Prostate gland (tissue), 2 donors: ENCODE results near the gene SP9. TPM values are rescaled to one million over a fixed set of nuclear protein-coding genes. Genes with fewer than 3 reads are reported as not detected.

Experiments used
- DNase-seq: peaks from one replicate; pipeline ENCODE4 v3.0.0-alpha.2; 2019; ENCODE audit warnings: low spot score
- H3K27ac ChIP-seq, 2 donors: fragments of 200-600 bp; sonication (generic); 2 replicates each; pipeline ENCODE4 v1.5.1; 2017 to 2019
- H3K27me3 ChIP-seq: fragments of 200-600 bp; sonication (generic); replicated peaks from 2 replicates; pipeline ENCODE4 v1.5.1; 2019; ENCODE audit not compliant: insufficient read depth
- H3K36me3 ChIP-seq, 2 donors: fragments of 200-600 bp; sonication (generic); 1 replicate in 1 of 2; 2 replicates in 1 of 2; pipeline versions ENCODE4 v1.5.1 to v1.8.1; 2017 to 2019
- H3K4me1 ChIP-seq: fragments of 200-600 bp; sonication (generic); replicated peaks from 2 replicates; pipeline ENCODE4 v1.5.1; 2019
- H3K4me3 ChIP-seq, 2 donors: fragments of 200-600 bp; sonication (generic); 2 replicates each; pipeline ENCODE4 v1.5.1; 2017 to 2019
- H3K9me3 ChIP-seq: fragments of 200-600 bp; sonication (generic); 2 replicates; pipeline ENCODE4 v1.5.1; 2017
- POLR2A ChIP-seq: fragments of 450-650 bp; IDR thresholded peaks from one replicate; pipeline ENCODE4 v1.6.1; 2016; ENCODE audit warnings: antibody characterized with exemption, mild to moderate bottlenecking
- POLR2AphosphoS5 ChIP-seq: sonication (generic); formaldehyde crosslinking; IDR thresholded peaks from one replicate; pipeline ENCODE4 v1.6.1; 2017; ENCODE audit warnings: antibody characterized with exemption
- WGBS: methylation state at CpG from one replicate; pipeline ENCODE4 v1.1.5; 2018; 5-methylcytosine and 5-hydroxymethylcytosine counted together
- intact Hi-C: fragments of 100-400 bp; cut with DNase I; formaldehyde crosslinking; loops from one replicate; pipeline ENCODE4 v1.14.2; 2022
- total RNA-seq, 2 donors: library from RNA; depleted of rRNA; stranded (reverse); fragments of >200 nt; gene quantifications; one replicate each; pipeline ENCODE4 v1.1.0, GENCODE V29; 2016
- TF ChIP-seq, protein P1 (sequence below), 4 experiments: fragments of 200-600 bp in 2 of 4; fragments of 450-650 bp in 2 of 4; sonication (generic) in 2 of 4; IDR thresholded peaks; 1 replicate in 3 of 4; 2 replicates in 1 of 4; pipeline ENCODE4 v1.5.1; 2016 to 2019; ENCODE audit warnings: antibody characterized with exemption in 4 of 4, mild to moderate bottlenecking in 2 of 4, moderate library complexity in 2 of 4

Gene SP9
- total RNA-seq, 2 donors from 2014 or later, result 0.40 TPM; not detected in 1

GRCh38 chr2:174330945-174331594, 3.7 kb upstream of the SP9 start:
- no peak for TF ChIP-seq POLR2AphosphoS5
- no peak for TF ChIP-seq POLR2A
- TF ChIP-seq, protein P1, sequence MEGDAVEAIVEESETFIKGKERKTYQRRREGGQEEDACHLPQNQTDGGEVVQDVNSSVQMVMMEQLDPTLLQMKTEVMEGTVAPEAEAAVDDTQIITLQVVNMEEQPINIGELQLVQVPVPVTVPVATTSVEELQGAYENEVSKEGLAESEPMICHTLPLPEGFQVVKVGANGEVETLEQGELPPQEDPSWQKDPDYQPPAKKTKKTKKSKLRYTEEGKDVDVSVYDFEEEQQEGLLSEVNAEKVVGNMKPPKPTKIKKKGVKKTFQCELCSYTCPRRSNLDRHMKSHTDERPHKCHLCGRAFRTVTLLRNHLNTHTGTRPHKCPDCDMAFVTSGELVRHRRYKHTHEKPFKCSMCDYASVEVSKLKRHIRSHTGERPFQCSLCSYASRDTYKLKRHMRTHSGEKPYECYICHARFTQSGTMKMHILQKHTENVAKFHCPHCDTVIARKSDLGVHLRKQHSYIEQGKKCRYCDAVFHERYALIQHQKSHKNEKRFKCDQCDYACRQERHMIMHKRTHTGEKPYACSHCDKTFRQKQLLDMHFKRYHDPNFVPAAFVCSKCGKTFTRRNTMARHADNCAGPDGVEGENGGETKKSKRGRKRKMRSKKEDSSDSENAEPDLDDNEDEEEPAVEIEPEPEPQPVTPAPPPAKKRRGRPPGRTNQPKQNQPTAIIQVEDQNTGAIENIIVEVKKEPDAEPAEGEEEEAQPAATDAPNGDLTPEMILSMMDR (IDR thresholded peaks at IDR 0.05), result no peak
- Histone ChIP-seq H3K27me3 (peaks cover 88% of the 10 kb centered on the region), H3K9me3 (no peaks in the 10 kb centered on the region), H3K36me3 (no peaks in the 10 kb centered on the region), H3K27ac (no peak overlapping the region), H3K4me3 (no peak overlapping the region), H3K4me1 (peaks cover 3% of the 10 kb centered on the region)
- no peak for DNase-seq
- intact Hi-C loops, result no loop called here
- WGBS, result 14% methylated on average over 16 of the region's 16 CpGs

- peaks cover 3% of the 10 kb centered on the region for H3K4me1 ChIP-seq
- H3K4me3 ChIP-seq, result no peak overlapping the region
- DNase-seq, result no peak
- TF ChIP-seq POLR2A (no peak), POLR2AphosphoS5 (no peak)
- TF ChIP-seq, protein P1 (IDR thresholded peaks at IDR 0.05), result no peak
- intact Hi-C loops, result no loop called here
- H3K27me3 ChIP-seq, result peaks cover 86% of the 10 kb centered on the region
- H3K27ac ChIP-seq, result no peak overlapping the region
- WGBS, result 16% methylated on average over 11 of the region's 11 CpGs
- H3K36me3 ChIP-seq, result no peaks in the 10 kb centered on the region
- no peaks in the 10 kb centered on the region for H3K9me3 ChIP-seq
These were observed 3.0 kb upstream of the SP9 start for GRCh38 chr2:174331595-174332216.

GRCh38 chr2:174332217-174332963, 2.4 kb upstream of the SP9 start:
- 10% methylated on average over 31 of the region's 31 CpGs for WGBS
- TF ChIP-seq, protein P1 (IDR thresholded peaks at IDR 0.05), result no peak
- TF ChIP-seq POLR2AphosphoS5 (no peak), POLR2A (no peak)
- H3K4me1 ChIP-seq, result no peaks in the 10 kb centered on the region
- H3K9me3 ChIP-seq, result no peaks in the 10 kb centered on the region
- DNase-seq, result no peak
- H3K36me3 ChIP-seq, result no peaks in the 10 kb centered on the region
- no peak overlapping the region for H3K4me3 ChIP-seq
- H3K27ac ChIP-seq, result no peak overlapping the region
- intact Hi-C loops, result no loop called here
- H3K27me3 ChIP-seq, result peaks cover 82% of the 10 kb centered on the region

DNA sequence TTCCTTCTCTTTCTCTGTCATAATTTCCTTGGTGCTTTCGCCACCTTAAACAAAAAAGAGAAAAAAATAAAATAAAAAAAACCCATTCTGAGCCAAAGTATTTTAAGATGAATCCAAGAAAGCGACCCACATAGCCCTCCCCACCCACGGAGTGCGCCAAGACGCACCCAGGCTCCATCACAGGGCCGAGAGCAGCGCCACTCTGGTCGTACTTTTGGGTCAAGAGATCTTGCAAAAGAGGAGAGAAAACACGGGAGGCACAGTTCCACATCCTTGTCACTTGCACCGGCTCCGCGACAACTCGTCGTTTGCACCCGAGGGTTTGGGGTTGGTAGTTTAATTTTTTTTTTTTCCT, 1.8 kb upstream of the SP9 start:
- Histone ChIP-seq H3K4me3 (no peak overlapping the region), H3K9me3 (no peaks in the 10 kb centered on the region), H3K27ac (no peak overlapping the region), H3K36me3 (no peaks in the 10 kb centered on the region), H3K27me3 (peaks cover 82% of the 10 kb centered on the region), H3K4me1 (no peaks in the 10 kb centered on the region)
- 19% methylated on average over 15 of the region's 15 CpGs for WGBS
- intact Hi-C loops, result no loop called here
- TF ChIP-seq POLR2AphosphoS5 (no peak), POLR2A (no peak)
- TF ChIP-seq, protein P1 (IDR thresholded peaks at IDR 0.05), result no peak
- no peak for DNase-seq
